ENCODE data around the gene E2F4.

E2F4 gene

GRCh38 chr16:67185651-67186134, 6.3 kb upstream of the E2F4 start:
- Histone ChIP-seq H3K27ac (peak overlapping the region; percentile 50), H3K27me3 (peaks cover 30% of the 10 kb centered on the region), H3K4me1 (ENCODE audit: control insufficient read depth in 1 of 2, insufficient read depth in 1 of 2, low read depth in 1 of 2, low read length in 1 of 2) (peaks cover 26 to 30% of the 10 kb centered on the region in 2 experiments), H3K4me3 (ENCODE audit: low read depth in 1 of 2, low read length in 1 of 2) (peak overlapping the region; percentile 85 to 100), H3K9me3 (no peaks in the 10 kb centered on the region), H3K36me3 (no peaks in the 10 kb centered on the region)
- no peak for TF ChIP-seq CTCF (IDR thresholded peaks at IDR 0.05)

GRCh38 chr16:67186550-67186950, 5.4 kb upstream of the E2F4 start:
- Histone ChIP-seq H3K27ac (no peak overlapping the region), H3K9me3 (no peaks in the 10 kb centered on the region), H3K4me1 (ENCODE audit: control insufficient read depth in 1 of 2, insufficient read depth in 1 of 2, low read depth in 1 of 2, low read length in 1 of 2) (peaks cover 29 to 32% of the 10 kb centered on the region in 2 experiments), H3K27me3 (peaks cover 30% of the 10 kb centered on the region), H3K4me3 (ENCODE audit: low read depth in 1 of 2, low read length in 1 of 2) (no peak overlapping the region), H3K36me3 (no peaks in the 10 kb centered on the region)
- TF ChIP-seq CTCF (IDR thresholded peaks at IDR 0.05) = no peak

DNA sequence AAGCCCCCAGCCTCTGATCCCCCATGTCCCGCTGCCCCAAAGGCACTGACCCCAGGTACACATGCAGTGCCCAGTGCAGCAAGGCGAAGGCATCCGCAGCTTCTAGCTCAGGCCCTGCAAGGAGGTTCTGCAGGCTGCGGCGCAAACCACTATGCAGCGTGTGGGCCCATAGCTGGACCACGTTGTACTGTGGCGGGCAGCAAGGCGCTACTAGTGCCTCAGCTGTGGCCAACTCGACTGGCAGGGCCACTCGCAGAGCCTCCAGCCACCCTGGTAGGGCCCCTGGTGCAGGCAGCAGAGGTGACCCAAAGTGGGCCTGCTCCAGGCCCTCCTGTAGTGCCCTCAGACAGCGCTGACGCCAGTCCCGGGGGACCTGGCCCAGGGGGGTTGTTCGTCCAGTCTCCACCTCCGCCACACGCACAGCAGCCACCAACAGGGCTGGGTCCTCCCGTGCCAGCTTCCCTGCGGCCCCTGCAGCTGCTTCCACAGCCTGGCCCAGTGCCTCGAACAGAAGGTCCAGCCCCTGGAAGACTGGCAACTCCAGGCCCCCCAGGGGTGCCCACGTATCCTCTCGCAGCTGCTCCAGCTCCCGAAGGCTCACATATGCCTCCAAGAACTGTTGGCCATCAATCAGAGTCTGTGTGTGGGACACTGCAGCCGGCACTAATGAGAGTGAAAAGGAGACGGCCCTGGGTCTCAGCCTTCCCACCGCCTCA, 4.6 kb upstream of the E2F4 start:
- H3K9me3 ChIP-seq = no peaks in the 10 kb centered on the region
- no peaks in the 10 kb centered on the region for H3K36me3 ChIP-seq
- TF ChIP-seq CTCF (IDR thresholded peaks at IDR 0.05) = no peak
- H3K4me1 ChIP-seq (ENCODE audit: control insufficient read depth in 1 of 2, insufficient read depth in 1 of 2, low read depth in 1 of 2, low read length in 1 of 2) = peaks cover 35 to 38% of the 10 kb centered on the region in 2 experiments
- H3K27me3 ChIP-seq = peaks cover 30% of the 10 kb centered on the region
- no peak overlapping the region for H3K4me3 ChIP-seq (ENCODE audit: low read depth in 1 of 2, low read length in 1 of 2)
- H3K27ac ChIP-seq = no peak overlapping the region

DNA sequence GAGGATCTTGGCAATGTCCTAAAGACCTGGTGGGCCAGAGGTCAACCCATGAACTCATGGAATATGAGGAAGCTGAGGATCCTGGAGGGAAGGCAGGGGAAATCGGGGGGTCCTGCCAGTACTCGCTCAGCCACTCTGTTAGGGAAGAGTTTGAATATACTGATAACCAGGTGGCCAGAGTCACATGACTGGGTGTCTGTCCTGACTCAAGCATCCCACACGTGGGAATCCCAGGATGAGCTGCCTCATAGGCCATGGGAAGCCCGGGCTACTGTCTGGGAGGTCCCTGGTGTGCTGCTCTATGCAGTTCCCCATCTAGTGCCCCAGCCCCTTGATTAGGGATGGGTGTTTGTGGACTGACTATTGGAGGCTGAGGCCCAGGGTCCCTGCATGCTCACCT, 3.6 kb upstream of the E2F4 start:
- no peaks in the 10 kb centered on the region for H3K9me3 ChIP-seq
- H3K4me1 ChIP-seq (ENCODE audit: control insufficient read depth in 1 of 2, insufficient read depth in 1 of 2, low read depth in 1 of 2, low read length in 1 of 2) = peaks cover 39 to 40% of the 10 kb centered on the region in 2 experiments
- no peak overlapping the region for H3K4me3 ChIP-seq (ENCODE audit: low read depth in 1 of 2, low read length in 1 of 2)
- peaks cover 5% of the 10 kb centered on the region for H3K36me3 ChIP-seq
- no peak overlapping the region for H3K27ac ChIP-seq
- no peak for TF ChIP-seq CTCF (IDR thresholded peaks at IDR 0.05)
- H3K27me3 ChIP-seq = peaks cover 30% of the 10 kb centered on the region

DNA sequence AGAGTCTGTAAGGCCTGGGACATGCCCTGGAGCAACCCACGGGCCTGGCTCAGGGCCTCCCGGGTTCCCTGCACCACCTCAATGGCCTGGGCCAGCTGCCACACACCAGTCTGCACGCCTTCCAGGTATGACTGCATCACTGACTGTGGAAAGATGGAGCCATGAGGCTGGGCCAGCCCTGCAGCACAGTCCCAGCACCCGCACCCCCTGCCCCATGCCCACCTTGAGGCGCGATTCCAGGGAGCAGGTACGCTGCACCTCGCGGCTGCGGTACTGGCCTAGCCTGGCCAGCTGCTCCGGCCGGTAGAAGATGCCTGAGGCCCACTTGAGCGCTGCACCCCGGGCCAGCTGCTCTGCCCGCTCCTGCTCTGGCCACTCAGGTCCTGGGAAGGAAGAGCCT, 3.2 kb upstream of the E2F4 start:
- peaks cover 5% of the 10 kb centered on the region for H3K36me3 ChIP-seq
- peaks cover 40 to 42% of the 10 kb centered on the region in 2 experiments for H3K4me1 ChIP-seq (ENCODE audit: control insufficient read depth in 1 of 2, insufficient read depth in 1 of 2, low read depth in 1 of 2, low read length in 1 of 2)
- no peaks in the 10 kb centered on the region for H3K9me3 ChIP-seq
- H3K4me3 ChIP-seq (ENCODE audit: low read depth in 1 of 2, low read length in 1 of 2) = no peak overlapping the region
- no peak for TF ChIP-seq CTCF (IDR thresholded peaks at IDR 0.05)
- peaks cover 30% of the 10 kb centered on the region for H3K27me3 ChIP-seq
- H3K27ac ChIP-seq = no peak overlapping the region
